IMR-90 (cell line): ENCODE data around the gene COX7A1. TPM values are rescaled to one million over a fixed set of nuclear protein-coding genes. Genes with fewer than 3 reads are reported as not detected.

Experiments
- polyA plus RNA-seq, 3 experiments: library from polyadenylated mRNA; depleted of rRNA; stranded (reverse); fragments of >200 nt; gene quantifications; 2 replicates each; pipeline ENCODE4 v1.2.3, GENCODE V29; 2012; ENCODE audit warnings: low replicate concordance in 1 of 3
- total RNA-seq: library from RNA; depleted of rRNA; stranded (reverse); fragments of >200 nt; gene quantifications from 2 replicates; pipeline ENCODE4 v1.2.3, GENCODE V29; 2012; rRNA removed

COX7A1 gene
- total and polyA plus RNA-seq, 2 of the 4 experiments (the other 2 are of a cell fraction), result 0.54 to 6.9 TPM

Other genes starting within 250 kb of the COX7A1 start
- gene HCST, start 249.9 kb downstream of the COX7A1 start, total RNA-seq, result not detected in 2 replicates
- 0.93 and 1.5 TPM in 2 replicates for gene HCST, start 249.9 kb downstream of the COX7A1 start, polyA plus RNA-seq (2012; rRNA removed)
- not detected in 2 replicates for gene TYROBP, start 244.2 kb downstream of the COX7A1 start, total RNA-seq
- gene TYROBP, start 244.2 kb downstream of the COX7A1 start, polyA plus RNA-seq (2012; rRNA removed), result not detected in 2 replicates
- gene LRFN3, start 216.1 kb downstream of the COX7A1 start, total RNA-seq, result 0.36 and 0.56 TPM in 2 replicates
- 4.8 TPM in 2 replicates for gene LRFN3, start 216.1 kb downstream of the COX7A1 start, polyA plus RNA-seq (2012; rRNA removed)
- gene SDHAF1, start 157.3 kb downstream of the COX7A1 start, total RNA-seq, result 4.8 and 5.0 TPM in 2 replicates
- gene SDHAF1, start 157.3 kb downstream of the COX7A1 start, polyA plus RNA-seq (2012; rRNA removed), result 9.9 and 13.2 TPM in 2 replicates
- not detected in 2 replicates for gene SYNE4, start 143.6 kb downstream of the COX7A1 start, total RNA-seq
- gene SYNE4, start 143.6 kb downstream of the COX7A1 start, polyA plus RNA-seq (2012; rRNA removed), result 0.27 and 0.34 TPM in 2 replicates
- 10.3 and 12.9 TPM in 2 replicates for gene ALKBH6, start 138.2 kb downstream of the COX7A1 start, total RNA-seq
- 38.7 and 42.7 TPM in 2 replicates for gene ALKBH6, start 138.2 kb downstream of the COX7A1 start, polyA plus RNA-seq (2012; rRNA removed)
- gene CLIP3, start 119.6 kb downstream of the COX7A1 start, total RNA-seq, result 5.0 and 5.4 TPM in 2 replicates
- 24.4 and 28.7 TPM in 2 replicates for gene CLIP3, start 119.6 kb downstream of the COX7A1 start, polyA plus RNA-seq (2012; rRNA removed)
- gene THAP8, start 98.2 kb downstream of the COX7A1 start, total RNA-seq, result 1.8 and 2.2 TPM in 2 replicates
- 5.9 and 7.2 TPM in 2 replicates for gene THAP8, start 98.2 kb downstream of the COX7A1 start, polyA plus RNA-seq (2012; rRNA removed)
- 4.5 and 5.0 TPM in 2 replicates for gene WDR62, start 97.5 kb downstream of the COX7A1 start, total RNA-seq
- gene WDR62, start 97.5 kb downstream of the COX7A1 start, polyA plus RNA-seq (2012; rRNA removed), result 7.0 and 8.2 TPM in 2 replicates
- gene OVOL3, start 41.3 kb downstream of the COX7A1 start, total RNA-seq, result not detected in 2 replicates
- not detected in 2 replicates for gene OVOL3, start 41.3 kb downstream of the COX7A1 start, polyA plus RNA-seq (2012; rRNA removed)
- 35.8 and 48.3 TPM in 2 replicates for gene POLR2I, start 37.6 kb downstream of the COX7A1 start, total RNA-seq
- gene POLR2I, start 37.6 kb downstream of the COX7A1 start, polyA plus RNA-seq (2012; rRNA removed), result 59.7 and 105 TPM in 2 replicates
- gene TBCB, start 37.0 kb downstream of the COX7A1 start, total RNA-seq, result 182 and 185 TPM in 2 replicates
- gene TBCB, start 37.0 kb downstream of the COX7A1 start, polyA plus RNA-seq (2012; rRNA removed), result 269 and 315 TPM in 2 replicates
- gene CAPNS1, start 12.4 kb downstream of the COX7A1 start, total RNA-seq, result 436 and 504 TPM in 2 replicates
- 988 and 1,060 TPM in 2 replicates for gene CAPNS1, start 12.4 kb downstream of the COX7A1 start, polyA plus RNA-seq (2012; rRNA removed)
- 6.4 and 7.5 TPM in 2 replicates for gene ZNF565, start 62.2 kb upstream of the COX7A1 start, total RNA-seq
- gene ZNF565, start 62.2 kb upstream of the COX7A1 start, polyA plus RNA-seq (2012; rRNA removed), result 2.1 and 2.3 TPM in 2 replicates
- gene ZNF146, start 62.7 kb upstream of the COX7A1 start, total RNA-seq, result 106 and 129 TPM in 2 replicates
- 42.6 and 61.6 TPM in 2 replicates for gene ZNF146, start 62.7 kb upstream of the COX7A1 start, polyA plus RNA-seq (2012; rRNA removed)
- gene ZFP14, start 226.8 kb upstream of the COX7A1 start, total RNA-seq, result 2.0 and 2.2 TPM in 2 replicates
- 0.46 and 0.67 TPM in 2 replicates for gene ZFP14, start 226.8 kb upstream of the COX7A1 start, polyA plus RNA-seq (2012; rRNA removed)